ELR (cell line): ENCODE results near the gene JKAMP.

ENCODE experiments used
- DNase-seq: peaks from one replicate; pipeline ENCODE4 v3.0.0-alpha.2; 2015; ENCODE audit warnings: low read depth

JKAMP gene

DNA sequence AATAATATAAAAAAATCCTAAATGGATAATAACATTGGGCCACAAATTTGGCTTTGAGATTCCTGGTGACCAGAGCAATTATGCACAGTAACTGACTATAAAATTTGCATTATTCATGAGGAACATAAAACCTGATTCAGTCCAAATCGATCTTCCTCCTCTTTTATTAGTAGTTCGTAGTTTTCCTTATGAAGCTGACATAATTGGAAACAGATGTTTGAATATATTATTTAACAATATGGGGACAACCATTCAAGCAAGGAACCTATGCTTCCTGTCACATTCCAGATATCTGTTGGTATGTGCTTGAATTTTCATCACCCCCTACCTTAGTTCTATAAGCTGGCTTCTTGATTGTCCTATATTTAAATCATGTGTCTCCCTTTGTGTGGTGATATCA, 57.4 kb downstream of the JKAMP start:
- DNase-seq, result no peak

DNA sequence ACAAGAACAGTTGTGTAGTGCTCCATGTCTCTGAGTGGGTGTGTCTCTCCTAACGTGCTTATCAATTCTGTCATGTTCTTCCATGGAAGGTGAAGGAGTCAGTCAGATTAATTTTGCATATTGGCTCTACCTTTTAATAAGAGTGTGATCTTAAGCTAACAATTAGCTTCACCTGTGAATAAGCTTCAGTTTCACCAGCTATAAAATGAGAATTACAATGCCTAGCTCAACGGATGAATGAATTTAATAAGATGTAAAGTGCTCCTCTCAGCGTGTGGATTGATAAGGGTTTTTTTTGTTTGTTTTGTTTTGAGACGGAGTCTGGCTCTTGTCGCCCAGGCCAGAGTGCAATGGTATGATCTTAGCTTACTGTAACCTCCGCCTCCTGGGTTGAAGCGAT, 59.6 kb downstream of the JKAMP start:
- no peak for DNase-seq

GRCh38 chr14:59547310-59547709, 63.0 kb downstream of the JKAMP start:
- no peak for DNase-seq
